Lower leg skin (tissue), 3 donors: Measurements from ENCODE around the gene EML6.

Source experiments
- CTCF ChIP-seq, 3 donors: fragments of 450-650 bp; IDR thresholded peaks; one replicate each; pipeline ENCODE4 v1.5.1; 2016; ENCODE audit warnings: antibody characterized with exemption in 3 of 3, mild to moderate bottlenecking in 3 of 3, moderate library complexity in 2 of 3
- POLR2A ChIP-seq, 2 donors: fragments of 450-650 bp; IDR thresholded peaks; one replicate each; pipeline ENCODE4 v1.6.1; 2016 to 2017; ENCODE audit warnings: antibody characterized with exemption in 2 of 2, mild to moderate bottlenecking in 1 of 2, moderate library complexity in 1 of 2

DNA sequence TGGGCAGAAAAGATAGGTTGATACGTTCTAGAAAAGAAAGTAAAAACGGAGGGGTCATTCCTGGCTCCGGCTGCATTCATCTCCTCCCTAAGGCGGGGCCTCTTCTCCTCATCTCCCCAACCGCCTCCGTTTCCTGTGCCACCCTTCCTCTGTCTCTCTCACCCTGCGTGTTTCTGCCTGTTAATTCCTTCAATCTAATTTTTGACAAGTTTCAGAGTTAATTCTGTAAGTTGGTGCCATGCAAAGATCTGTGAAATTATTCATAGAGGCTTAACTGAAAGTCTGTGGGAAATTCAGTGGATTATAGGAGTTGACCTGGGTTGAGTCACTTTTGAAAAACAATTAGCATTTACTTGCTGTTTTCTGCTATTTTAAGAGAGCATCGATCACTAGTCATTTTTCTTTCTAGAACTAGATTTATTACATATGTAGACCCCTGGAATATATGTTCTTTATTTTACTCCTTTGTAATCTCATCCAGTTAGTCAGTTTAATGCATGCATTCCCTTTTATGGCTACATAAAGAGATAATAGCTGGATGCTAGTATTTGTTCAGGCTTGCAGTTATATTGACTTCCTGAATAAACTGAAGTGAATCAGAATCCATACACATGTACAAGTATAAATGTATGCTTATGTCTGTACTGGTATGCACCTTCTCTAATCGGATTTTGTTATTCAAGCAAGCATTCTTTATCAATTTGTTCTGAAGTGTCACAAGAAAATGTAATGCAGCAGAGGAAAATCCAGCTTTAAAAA, 91.1 kb downstream of the EML6 start:
- TF ChIP-seq CTCF (IDR thresholded peaks at IDR 0.05) (no peak), POLR2A (IDR thresholded peaks at IDR 0.05) (no peak)
